Skin epidermis (tissue), 12 donors: ENCODE data around the gene C19orf25.

Experiments
- H3K27ac ChIP-seq, 21 experiments: fragments of 200-600 bp; sonication (generic) in 11 of 21; one replicate each; pipeline ENCODE4 v1.5.0; 2020; ENCODE audit warnings: mild to moderate bottlenecking in 3 of 21, inconsistent platforms in 2 of 21, moderate library complexity in 2 of 21
- H3K4me3 ChIP-seq, 7 experiments: fragments of 200-600 bp; sonication (generic) in 2 of 7; one replicate each; pipeline ENCODE4 v1.5.0; 2020; ENCODE audit warnings: inconsistent platforms in 2 of 7, mild to moderate bottlenecking in 2 of 7, moderate library complexity in 1 of 7

Gene C19orf25

GRCh38 chr19:1468821-1469254 is 10.2 kb downstream of the C19orf25 start:
- Histone ChIP-seq H3K27ac (no peak overlapping the region), H3K4me3 (peak overlapping the region in 4 of 7 experiments; percentile 0 to 42 (median 31))

DNA sequence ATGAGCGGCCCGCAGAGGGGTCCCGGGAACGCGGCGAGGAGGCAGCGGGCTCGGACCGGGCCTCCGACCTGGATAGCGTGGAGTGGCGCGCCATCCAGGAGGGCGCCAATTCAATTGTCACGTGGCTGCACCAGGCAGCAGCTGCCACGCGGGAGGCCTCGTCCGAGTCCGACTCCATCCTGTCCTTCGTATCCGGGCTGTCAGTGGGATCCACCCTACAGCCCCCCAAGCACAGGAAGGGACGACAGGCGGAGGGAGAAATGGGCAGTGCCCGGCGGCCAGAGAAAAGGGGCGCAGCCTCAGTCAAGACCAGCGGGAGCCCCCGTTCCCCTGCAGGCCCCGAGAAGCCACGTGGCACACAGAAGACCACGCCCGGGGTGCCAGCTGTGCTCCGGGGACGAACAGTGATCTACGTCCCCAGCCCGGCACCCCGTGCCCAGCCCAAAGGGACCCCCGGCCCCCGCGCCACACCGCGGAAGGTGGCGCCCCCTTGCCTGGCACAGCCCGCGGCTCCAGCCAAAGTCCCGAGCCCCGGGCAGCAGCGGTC is 10.7 kb downstream of the C19orf25 start:
- H3K4me3 ChIP-seq: peak overlapping the region in 3 of 7 experiments; percentile 0 to 41 (median 21)
- H3K27ac ChIP-seq: no peak overlapping the region

- no peak overlapping the region for H3K27ac ChIP-seq
These were observed 11.3 kb downstream of the C19orf25 start for GRCh38 chr19:1467490-1468273.

DNA sequence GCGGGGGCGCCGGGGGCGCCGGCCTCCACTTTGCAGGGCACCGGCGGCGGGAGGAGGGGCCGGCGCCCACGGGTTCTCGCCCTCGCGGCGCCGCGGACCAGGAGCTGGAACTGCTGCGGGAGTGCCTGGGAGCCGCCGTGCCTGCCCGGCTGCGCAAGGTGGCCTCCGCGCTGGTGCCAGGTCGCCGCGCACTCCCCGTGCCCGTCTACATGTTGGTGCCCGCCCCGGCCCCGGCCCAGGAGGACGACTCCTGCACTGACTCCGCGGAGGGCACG is 11.9 kb downstream of the C19orf25 start:
- Histone ChIP-seq H3K4me3 (peak overlapping the region in 1 of 7 experiments; percentile 4), H3K27ac (no peak overlapping the region)

More at GRCh38 chr19:1467490-1468273, 11.3 kb downstream of the C19orf25 start:
- peak overlapping the region in 2 of 7 experiments; percentile 4 to 14 for H3K4me3 ChIP-seq

- H3K27ac ChIP-seq: no peak overlapping the region
- H3K4me3 ChIP-seq: peak overlapping the region in 1 of 7 experiments; percentile 4
These were observed 12.4 kb downstream of the C19orf25 start for GRCh38 chr19:1466461-1467214.

DNA sequence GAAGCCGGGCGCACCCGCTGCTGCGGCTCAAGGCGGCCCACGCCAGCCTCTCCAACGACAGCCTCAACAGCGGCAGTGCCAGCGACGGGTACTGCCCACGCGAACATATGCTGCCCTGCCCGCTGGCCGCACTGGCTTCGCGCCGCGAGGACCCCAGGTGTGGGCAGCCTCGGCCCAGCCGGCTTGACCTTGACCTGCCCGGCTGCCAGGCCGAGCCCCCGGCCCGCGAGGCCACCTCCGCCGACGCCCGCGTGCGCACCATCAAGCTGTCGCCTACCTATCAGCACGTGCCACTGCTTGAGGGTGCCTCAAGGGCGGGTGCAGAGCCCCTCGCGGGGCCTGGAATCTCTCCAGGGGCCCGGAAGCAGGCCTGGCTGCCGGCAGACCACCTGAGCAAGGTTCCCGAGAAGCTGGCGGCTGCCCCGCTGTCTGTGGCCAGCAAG is 13.0 kb downstream of the C19orf25 start:
- H3K27ac ChIP-seq: no peak overlapping the region
- H3K4me3 ChIP-seq: no peak overlapping the region

GRCh38 chr19:1465191-1466016 is 13.6 kb downstream of the C19orf25 start:
- no peak overlapping the region for H3K4me3 ChIP-seq
- H3K27ac ChIP-seq: no peak overlapping the region

DNA sequence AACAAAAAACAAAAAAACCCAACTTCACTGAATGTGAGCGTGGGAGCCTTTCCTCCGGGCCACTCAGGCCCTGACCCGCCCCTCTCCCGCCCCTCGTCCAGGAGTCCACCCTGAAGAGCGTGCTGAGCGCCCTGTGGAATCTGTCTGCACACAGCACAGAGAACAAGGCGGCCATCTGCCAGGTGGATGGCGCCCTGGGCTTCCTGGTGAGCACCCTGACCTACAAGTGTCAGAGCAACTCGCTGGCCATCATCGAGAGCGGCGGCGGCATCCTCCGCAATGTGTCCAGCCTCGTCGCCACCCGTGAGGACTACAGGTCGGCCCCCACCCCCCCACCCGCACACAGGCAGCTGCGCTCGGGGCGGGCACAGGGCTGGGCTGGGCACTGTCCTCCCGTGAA is 17.2 kb downstream of the C19orf25 start:
- H3K27ac ChIP-seq: no peak overlapping the region

GRCh38 chr19:1460033-1460995 is 18.7 kb downstream of the C19orf25 start:
- H3K27ac ChIP-seq: no peak overlapping the region
- H3K4me3 ChIP-seq: no peak overlapping the region

More for the DNA sequence above, 17.2 kb downstream of the C19orf25 start:
- H3K4me3 ChIP-seq: no peak overlapping the region

DNA sequence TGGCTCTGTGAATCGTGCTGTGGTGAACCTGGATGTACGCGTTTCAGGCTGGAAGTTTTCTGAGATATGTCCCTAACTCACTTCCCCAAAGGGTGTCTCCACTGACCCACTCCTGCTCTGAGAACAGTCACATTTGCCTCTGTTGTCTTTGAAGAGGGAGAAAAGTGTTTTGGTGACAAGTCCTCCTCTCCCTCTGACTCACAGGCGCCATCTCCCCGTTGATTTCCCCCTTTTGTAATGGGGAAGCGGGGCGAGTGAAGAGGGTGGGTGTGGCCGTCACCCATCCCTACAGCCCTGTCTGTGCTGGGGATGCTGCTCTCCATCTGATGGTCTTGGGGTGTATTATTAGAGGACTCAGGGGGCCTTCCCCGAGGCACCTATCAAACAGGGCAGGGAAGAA is 19.5 kb downstream of the C19orf25 start:
- Histone ChIP-seq H3K4me3 (no peak overlapping the region), H3K27ac (no peak overlapping the region)

- Histone ChIP-seq H3K4me3 (no peak overlapping the region), H3K27ac (no peak overlapping the region)
These were observed 21.1 kb downstream of the C19orf25 start for GRCh38 chr19:1457892-1458291.

DNA sequence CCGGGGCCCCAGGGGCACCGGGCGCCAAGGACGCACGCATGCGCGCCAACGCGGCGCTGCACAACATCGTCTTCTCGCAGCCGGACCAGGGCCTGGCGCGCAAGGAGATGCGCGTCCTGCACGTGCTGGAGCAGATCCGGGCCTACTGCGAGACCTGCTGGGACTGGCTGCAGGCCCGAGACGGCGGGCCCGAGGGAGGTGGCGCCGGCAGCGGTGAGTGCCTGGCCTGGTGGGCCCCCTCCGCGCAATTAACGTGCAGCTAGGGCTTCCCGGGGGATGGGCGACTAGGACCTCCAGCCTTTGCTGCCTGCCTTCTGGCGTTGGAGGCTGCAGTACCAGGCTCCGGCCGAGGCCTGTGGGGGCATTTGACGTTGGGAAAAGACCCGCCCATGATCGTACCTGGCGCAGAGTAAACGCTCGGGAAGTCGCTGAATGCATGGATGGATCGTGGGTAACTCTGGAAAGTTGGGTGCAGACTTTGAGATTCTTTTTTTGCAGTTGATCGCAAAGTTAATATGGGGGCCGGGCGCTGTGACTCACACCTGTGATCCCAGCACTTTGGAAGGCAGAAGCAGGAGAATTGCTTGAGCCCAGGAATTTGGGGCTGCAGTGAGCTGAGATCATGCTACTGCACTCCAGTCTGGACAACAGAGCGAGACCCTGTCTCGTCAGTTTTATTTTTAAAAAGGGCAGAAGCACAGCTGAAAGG is 21.8 kb downstream of the C19orf25 start:
- Histone ChIP-seq H3K4me3 (no peak overlapping the region), H3K27ac (no peak overlapping the region)

DNA sequence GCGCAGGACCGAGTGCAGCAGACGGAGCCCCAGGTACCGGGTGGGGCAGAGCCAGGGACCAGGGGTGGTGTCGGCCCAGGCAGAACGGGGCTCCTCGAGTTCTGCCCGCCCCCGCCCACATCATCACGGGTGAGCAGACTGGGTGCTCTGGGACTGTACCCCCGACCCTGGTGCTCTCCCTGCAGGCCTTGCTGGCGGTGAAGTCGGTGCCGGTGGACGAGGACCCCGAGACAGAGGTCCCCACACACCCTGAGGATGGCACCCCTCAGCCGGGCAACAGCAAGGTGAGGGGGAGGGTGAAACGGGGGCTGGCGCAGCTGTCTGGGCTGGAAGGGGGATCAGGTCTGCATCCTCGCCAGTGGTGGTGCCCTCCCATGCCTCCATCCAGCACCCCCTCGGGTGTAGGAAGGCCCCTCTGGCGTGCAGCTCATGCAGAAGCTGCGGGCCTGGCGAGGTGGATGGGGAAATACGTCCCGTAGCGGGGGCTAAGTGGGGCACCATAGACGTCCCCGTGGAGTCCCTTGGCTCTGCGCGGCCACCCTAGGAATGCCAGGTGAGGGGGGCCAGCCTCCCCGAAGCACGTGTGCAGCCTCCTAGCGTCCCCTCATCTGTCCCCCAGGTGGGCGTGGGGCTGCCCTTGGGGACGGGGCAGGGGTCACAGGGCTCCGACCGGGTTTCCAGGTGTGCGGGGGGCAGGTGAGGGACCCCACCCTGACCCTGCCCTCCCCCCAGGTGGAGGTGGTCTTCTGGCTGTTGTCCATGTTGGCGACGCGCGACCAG is 22.7 kb downstream of the C19orf25 start:
- H3K4me3 ChIP-seq: no peak overlapping the region
- no peak overlapping the region for H3K27ac ChIP-seq

DNA sequence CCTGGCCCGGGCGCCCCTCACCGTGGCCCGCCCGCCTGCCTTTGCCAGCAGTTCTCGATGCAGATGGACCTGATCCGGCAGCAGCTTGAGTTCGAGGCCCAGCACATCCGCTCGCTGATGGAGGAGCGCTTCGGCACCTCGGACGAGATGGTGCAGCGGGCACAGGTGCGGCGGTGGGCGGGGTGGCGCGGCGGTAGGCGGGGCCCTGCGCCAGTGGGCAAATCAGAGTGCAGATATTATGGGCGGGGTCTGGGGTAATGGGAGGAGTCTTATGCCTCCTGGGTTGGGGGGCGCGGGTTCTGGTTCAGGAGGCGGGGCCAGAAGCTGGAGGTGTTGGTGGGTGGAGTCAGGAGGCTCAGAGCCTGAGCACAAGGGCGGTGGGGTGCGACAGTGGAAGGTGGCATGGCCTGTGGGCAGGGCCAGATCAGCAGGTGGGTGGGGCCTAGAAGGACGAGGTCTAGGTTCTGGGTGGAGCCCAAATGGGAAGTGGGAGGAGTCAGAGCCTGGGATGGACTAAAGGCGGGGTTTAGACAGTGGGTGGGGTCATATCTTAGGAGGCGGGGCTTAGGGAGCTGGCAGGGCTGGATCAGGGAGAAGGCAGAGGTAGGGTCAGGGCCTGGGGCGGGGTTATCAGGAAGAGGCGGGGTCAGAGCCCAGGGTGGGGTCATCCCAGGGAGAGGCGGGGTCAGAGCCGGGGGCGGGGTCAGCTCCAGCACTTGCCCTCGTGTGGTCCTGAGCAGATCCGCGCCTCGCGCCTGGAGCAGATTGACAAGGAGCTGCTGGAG is 23.5 kb downstream of the C19orf25 start:
- no peak overlapping the region for H3K27ac ChIP-seq
- H3K4me3 ChIP-seq: no peak overlapping the region

DNA sequence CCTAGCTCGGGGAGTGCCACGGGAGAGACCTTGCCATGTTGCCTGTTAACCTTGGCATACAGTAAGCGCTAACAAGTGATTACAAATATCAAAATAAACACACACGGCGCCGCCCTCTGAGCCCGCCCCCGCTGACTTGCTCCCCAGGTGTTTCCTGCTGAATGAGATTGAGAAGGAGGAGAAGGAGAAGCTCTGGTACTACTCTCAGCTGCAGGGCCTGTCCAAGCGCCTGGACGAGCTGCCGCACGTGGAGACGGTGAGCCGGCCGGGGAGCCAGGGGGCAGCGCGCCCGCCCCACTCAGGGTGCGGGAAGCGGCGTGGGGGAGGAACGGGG is 24.0 kb downstream of the C19orf25 start:
- Histone ChIP-seq H3K27ac (no peak overlapping the region), H3K4me3 (no peak overlapping the region)

- Histone ChIP-seq H3K4me3 (no peak overlapping the region), H3K27ac (no peak overlapping the region)
These were observed 25.3 kb downstream of the C19orf25 start for GRCh38 chr19:1453525-1454364.
